Erythroblast (primary cell): Measurements from ENCODE around the gene NBPF9.
"Not testable (repeated sequence)": the region's sequence is repeated elsewhere in the genome, so short reads cannot be mapped to it uniquely, and the experiment has no call there.

Experiments used
- GATA1 ChIP-seq: IDR thresholded peaks from 2 replicates; pipeline ENCODE4 v1.6.1; 2011; ENCODE audit warnings: low read depth, mild to moderate bottlenecking, control low read depth, low read length, moderate library complexity
- POLR2A ChIP-seq: IDR thresholded peaks from 2 replicates; pipeline ENCODE4 v1.6.1; 2011; ENCODE audit warnings: mild to moderate bottlenecking, low read length

DNA sequence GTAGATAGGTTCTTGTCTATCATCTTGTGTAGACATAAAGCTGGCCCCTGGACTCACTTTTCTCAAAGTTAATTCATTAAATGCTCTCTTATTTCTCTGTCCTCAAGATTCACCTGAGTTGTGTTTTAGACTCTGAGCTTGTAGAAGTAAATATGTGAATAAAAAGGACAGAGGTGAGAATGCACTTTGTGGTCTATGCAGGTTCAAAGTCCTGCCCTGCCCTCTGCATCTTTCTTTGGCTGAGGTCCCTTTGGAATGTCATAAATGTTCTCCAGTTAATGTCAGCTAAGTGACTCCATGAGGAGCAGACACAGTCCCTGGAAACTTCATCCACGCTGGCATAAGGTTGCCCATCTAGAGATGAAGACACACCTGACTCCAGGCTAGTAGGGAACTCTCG is 7.0 kb upstream of the NBPF9 start:
- not testable (repeated sequence) for TF ChIP-seq POLR2A, GATA1
